ENCODE measurements around the gene AKAP6.

AKAP6 gene

GRCh38 chr14:32468955-32469354 lies 139.9 kb downstream of the AKAP6 start:
- no peak overlapping the region for H3K4me3 ChIP-seq (ENCODE audit: low read depth, low read length)
- no peak for TF ChIP-seq CTCF (IDR thresholded peaks at IDR 0.05; ENCODE audit: control insufficient read depth, extremely low read depth, insufficient read depth)
- DNase-seq (ENCODE audit: low read depth), result no peak

- peak; percentile 56 for TF ChIP-seq CTCF (IDR thresholded peaks at IDR 0.05; ENCODE audit: control insufficient read depth, extremely low read depth, insufficient read depth)
Measured at GRCh38 chr14:32469388-32470160, 140.5 kb downstream of the AKAP6 start.

GRCh38 chr14:32470161-32470715 lies 141.1 kb downstream of the AKAP6 start:
- no peak overlapping the region for H3K4me3 ChIP-seq (ENCODE audit: low read depth, low read length)
- no peak for DNase-seq (ENCODE audit: low read depth)

More at GRCh38 chr14:32469388-32470160, 140.5 kb downstream of the AKAP6 start:
- DNase-seq (ENCODE audit: low read depth), result peak; percentile 37
- H3K4me3 ChIP-seq (ENCODE audit: low read depth, low read length), result no peak overlapping the region

GRCh38 chr14:32471181-32471580 lies 142.1 kb downstream of the AKAP6 start:
- no peak overlapping the region for H3K4me3 ChIP-seq (ENCODE audit: low read depth, low read length)
- no peak for TF ChIP-seq CTCF (IDR thresholded peaks at IDR 0.05; ENCODE audit: control insufficient read depth, extremely low read depth, insufficient read depth)
- DNase-seq (ENCODE audit: low read depth), result no peak

More at GRCh38 chr14:32470161-32470715, 141.1 kb downstream of the AKAP6 start:
- no peak for TF ChIP-seq CTCF (IDR thresholded peaks at IDR 0.05; ENCODE audit: control insufficient read depth, extremely low read depth, insufficient read depth)

- no peak overlapping the region for H3K4me3 ChIP-seq (ENCODE audit: low read depth, low read length)
- no peak for DNase-seq (ENCODE audit: low read depth)
- TF ChIP-seq CTCF (IDR thresholded peaks at IDR 0.05; ENCODE audit: control insufficient read depth, extremely low read depth, insufficient read depth), result no peak
Measured at GRCh38 chr14:32472076-32472475, 143.0 kb downstream of the AKAP6 start.

- no peak for DNase-seq (ENCODE audit: low read depth)
- TF ChIP-seq CTCF (IDR thresholded peaks at IDR 0.05; ENCODE audit: control insufficient read depth, extremely low read depth, insufficient read depth), result no peak
- no peak overlapping the region for H3K4me3 ChIP-seq (ENCODE audit: low read depth, low read length)
Measured at GRCh38 chr14:32472512-32473463, 143.7 kb downstream of the AKAP6 start.
